MCF 10A (cell line): Measurements from ENCODE around the gene CCHCR1. TPM values are rescaled to one million over a fixed set of nuclear protein-coding genes. Genes with fewer than 3 reads are reported as not detected.
"Not testable (repeated sequence)": the region's sequence is repeated elsewhere in the genome, so short reads cannot be mapped to it uniquely, and the experiment has no call there.

Experiments used
- BruUV-seq: library from RNA; stranded (reverse); fragments of 400-500 nt; replicated peaks from 2 replicates; lab custom pipeline; 2021; lab: Mats Ljungman, UMichigan
- CTCF ChIA-PET: fragments of 300-600 bp; sonication (Branson Sonifier 250); formaldehyde crosslinking; extraction: SDS; loops from one replicate; lab custom pipeline; 2021; ENCODE audit warnings: antibody characterized with exemption, inconsistent platforms; lab: Yijun Ruan, JAX
- POLR2A ChIA-PET: fragments of 300-600, 350-650 bp; sonication (Branson Sonifier 250); formaldehyde crosslinking; extraction: SDS; loops from one replicate; lab custom pipeline; 2020; ENCODE audit warnings: antibody characterized with exemption, inconsistent platforms; lab: Yijun Ruan, JAX
- DNase-seq: peaks from one replicate; pipeline ENCODE4 v3.0.0-alpha.2; 2018; ENCODE audit not compliant: unreplicated experiment
- H3K27ac Mint-ChIP-seq: one replicate; pipeline ENCODE4 v1.8.0; 2022; ENCODE audit warnings: mild to moderate bottlenecking, low read depth, mixed read lengths; ENCODE audit not compliant: unreplicated experiment
- H3K27me3 Mint-ChIP-seq: one replicate; pipeline ENCODE4 v1.8.0; 2022; ENCODE audit warnings: mixed read lengths; ENCODE audit not compliant: insufficient read depth, unreplicated experiment
- H3K36me3 Mint-ChIP-seq: one replicate; pipeline ENCODE4 v1.8.0; 2022; ENCODE audit warnings: mild to moderate bottlenecking, moderate library complexity, mixed read lengths; ENCODE audit not compliant: insufficient read depth, unreplicated experiment
- H3K4me1 Mint-ChIP-seq: one replicate; pipeline ENCODE4 v1.8.0; 2022; ENCODE audit warnings: mixed read lengths; ENCODE audit not compliant: insufficient read depth, unreplicated experiment
- H3K4me3 Mint-ChIP-seq: one replicate; pipeline ENCODE4 v1.8.0; 2022; ENCODE audit warnings: mild to moderate bottlenecking, moderate library complexity, mixed read lengths; ENCODE audit not compliant: unreplicated experiment
- H3K9me3 Mint-ChIP-seq: one replicate; pipeline ENCODE4 v1.8.0; 2022; ENCODE audit warnings: mixed read lengths; ENCODE audit not compliant: unreplicated experiment
- CTCF ChIP-seq: fragments of 200-600 bp; IDR thresholded peaks from one replicate; pipeline ENCODE4 v1.8.0; 2022; ENCODE audit warnings: antibody characterized with exemption, mild to moderate bottlenecking; ENCODE audit not compliant: unreplicated experiment
- intact Hi-C: fragments of 100-400 bp; cut with micrococcal nuclease; formaldehyde crosslinking; loops from 2 replicates; pipeline ENCODE4 v1.14.1; 2022
- total RNA-seq: library from RNA; stranded (reverse); gene quantifications from 2 replicates; pipeline ENCODE4 v1.2.3, GENCODE V29; 2022

CCHCR1 gene
- total RNA-seq, 1 experiment from 2014 or later: 18.4 TPM

GRCh38 chr6:31169123-31169857 is 11.7 kb upstream of the CCHCR1 start:
- peaks cover 5% of the 10 kb centered on the region for H3K36me3 Mint-ChIP-seq
- peaks cover 5% of the 10 kb centered on the region for H3K4me1 Mint-ChIP-seq
- BruUV-seq: no TSS peak
- ChIA-PET POLR2A (no interaction called here), CTCF (no interaction called here)
- H3K27me3 Mint-ChIP-seq: no peaks in the 10 kb centered on the region
- TF ChIP-seq CTCF: no peak
- no peak for DNase-seq
- H3K9me3 Mint-ChIP-seq: no peaks in the 10 kb centered on the region
- no peak overlapping the region for H3K4me3 Mint-ChIP-seq
- intact Hi-C loops: no loop called here
- no peak overlapping the region for H3K27ac Mint-ChIP-seq

GRCh38 chr6:31168606-31169005 is 11.0 kb upstream of the CCHCR1 start:
- no peak for DNase-seq
- no peaks in the 10 kb centered on the region for H3K9me3 Mint-ChIP-seq
- no peak overlapping the region for H3K4me3 Mint-ChIP-seq
- BruUV-seq: no TSS peak
- peaks cover 5% of the 10 kb centered on the region for H3K4me1 Mint-ChIP-seq
- POLR2A ChIA-PET: no interaction called here
- H3K27ac Mint-ChIP-seq: no peak overlapping the region
- intact Hi-C loops: no loop called here
- H3K36me3 Mint-ChIP-seq: peaks cover 5% of the 10 kb centered on the region
- CTCF ChIA-PET: no interaction called here
- H3K27me3 Mint-ChIP-seq: no peaks in the 10 kb centered on the region
- TF ChIP-seq CTCF: no peak

- Mint-ChIP-seq H3K27ac (no peak overlapping the region), H3K4me3 (no peak overlapping the region), H3K9me3 (no peaks in the 10 kb centered on the region), H3K27me3 (no peaks in the 10 kb centered on the region), H3K36me3 (peaks cover 15% of the 10 kb centered on the region), H3K4me1 (peaks cover 5% of the 10 kb centered on the region)
- no TSS peak for BruUV-seq
- ChIA-PET POLR2A (interaction anchor here (0.6 kb wide), 1 partner anchor 206 kb away, joined by 4 read pairs; no protein-coding TSS in a partner anchor), CTCF (no interaction called here)
- TF ChIP-seq CTCF: no peak
- intact Hi-C loops: no loop called here
- no peak for DNase-seq
Measured at GRCh38 chr6:31165986-31166385, 8.4 kb upstream of the CCHCR1 start.

GRCh38 chr6:31165064-31165832 is 7.6 kb upstream of the CCHCR1 start:
- H3K4me1 Mint-ChIP-seq, H3K4me3 Mint-ChIP-seq, H3K27ac Mint-ChIP-seq, H3K9me3 Mint-ChIP-seq, intact Hi-C loops, H3K27me3 Mint-ChIP-seq, DNase-seq, BruUV-seq: not testable (repeated sequence)
- CTCF ChIA-PET: interaction anchor here (1.9 kb wide), 1 partner anchor 19 kb away, joined by 7 read pairs; no protein-coding TSS in a partner anchor
- peaks cover 15% of the 10 kb centered on the region for H3K36me3 Mint-ChIP-seq
- POLR2A ChIA-PET: interaction anchor here (0.6 kb wide), 1 partner anchor 207 kb away, joined by 4 read pairs; no protein-coding TSS in a partner anchor

- H3K27ac Mint-ChIP-seq, H3K4me1 Mint-ChIP-seq, POLR2A ChIA-PET, H3K9me3 Mint-ChIP-seq, intact Hi-C loops, DNase-seq, H3K4me3 Mint-ChIP-seq, BruUV-seq, H3K27me3 Mint-ChIP-seq: not testable (repeated sequence)
- H3K36me3 Mint-ChIP-seq: peaks cover 15% of the 10 kb centered on the region
- CTCF ChIA-PET: interaction anchor here (1.9 kb wide), 1 partner anchor 19 kb away, joined by 7 read pairs; no protein-coding TSS in a partner anchor
Measured at GRCh38 chr6:31164475-31165063, 7.0 kb upstream of the CCHCR1 start.
